K562 (cell line): ENCODE measurements around the gene PEX7. TPM values are rescaled to one million over a fixed set of nuclear protein-coding genes. Genes with fewer than 3 reads are reported as not detected.
A peak's percentile ranks its signal among the peaks of the same experiment; 100 is the strongest.

Experiments used
- ATAC-seq: fragments of 200-7000 bp; cut with Tn5 transposase; 3 replicates; pipeline ENCODE4 v1.9.1; 2020; ENCODE audit warnings: moderate library complexity
- BruUV-seq: library from RNA; stranded (reverse); fragments of 400-500 nt; replicated peaks from 2 replicates; lab custom pipeline; 2021; lab: Mats Ljungman, UMichigan
- CTCF ChIA-PET: fragments of 300-600 bp; formaldehyde crosslinking; extraction: SDS; loops from one replicate; lab custom pipeline; 2021; ENCODE audit warnings: low intra/inter-chr PET ratio; lab: Yijun Ruan, JAX
- POLR2A ChIA-PET: fragments of 300-600, 350-650 bp; sonication (Branson Sonifier 250); formaldehyde crosslinking; extraction: SDS; loops from one replicate; lab custom pipeline; 2021; ENCODE audit warnings: antibody characterized with exemption, inconsistent platforms; lab: Yijun Ruan, JAX
- DNase-seq, 4 experiments: peaks; one replicate each; pipeline versions ENCODE4 v3.0.0 to v3.0.0-alpha.2; 2011 to 2018; ENCODE audit warnings: low spot score in 3 of 4, mixed read lengths in 3 of 4; ENCODE audit errors: extremely low read depth in 1 of 4
- FAIRE-seq: peaks from 2 replicates; lab custom pipeline; 2011; peaks lifted over from hg19 to GRCh38; lab: Jason Lieb, UNC
- H2AFZ ChIP-seq: 2 replicates; pipeline ENCODE4 v1.6.0; 2011; ENCODE audit warnings: low read depth, low read length, control low read depth, inconsistent platforms
- H3K27ac ChIP-seq: fragments of 200-600 bp; 3 replicates; pipeline ENCODE4 v1.8.0; 2011; ENCODE audit warnings: low read depth, mild to moderate bottlenecking, control low read depth, inconsistent platforms, low read length, moderate library complexity, mixed read lengths; ENCODE audit errors: extremely low read depth
- H3K27me3 ChIP-seq, 2 experiments: fragments of 300-600 bp in 1 of 2; 2 replicates in 1 of 2; 3 replicates in 1 of 2; pipeline versions ENCODE4 v1.6.0 to v1.8.0; 2011; ENCODE audit warnings: inconsistent platforms in 2 of 2, low read length in 2 of 2, mild to moderate bottlenecking in 1 of 2, mixed read lengths in 1 of 2, moderate library complexity in 1 of 2; ENCODE audit not compliant: control insufficient read depth in 2 of 2, insufficient read depth in 2 of 2
- H3K36me3 ChIP-seq: fragments of 300-600 bp; 3 replicates; pipeline ENCODE4 v1.8.0; 2011; ENCODE audit warnings: mild to moderate bottlenecking, low read length, inconsistent platforms; ENCODE audit not compliant: control insufficient read depth, insufficient read depth
- H3K4me1 ChIP-seq, 2 experiments: fragments of 200-600 bp in 1 of 2; replicated peaks in 1 of 2; 2 replicates in 1 of 2; 3 replicates in 1 of 2; pipeline versions ENCODE4 v1.5.1 to v1.8.0; 2011; ENCODE audit warnings: inconsistent platforms in 2 of 2, low read length in 2 of 2, mild to moderate bottlenecking in 1 of 2, mixed read lengths in 1 of 2, moderate library complexity in 1 of 2; ENCODE audit not compliant: control insufficient read depth in 2 of 2, insufficient read depth in 2 of 2
- H3K4me2 ChIP-seq: 2 replicates; pipeline ENCODE4 v1.6.1; 2011; ENCODE audit warnings: low read length, control low read depth, inconsistent platforms, mixed read lengths; ENCODE audit not compliant: insufficient read depth
- H3K4me3 ChIP-seq: fragments of 200-600 bp; sonication (generic), shearing (Covaris generic); 2 replicates; pipeline ENCODE4 v1.5.1; 2016; ENCODE audit warnings: control low read depth, inconsistent platforms
- H3K79me2 ChIP-seq: fragments of 200-600 bp; 3 replicates; pipeline ENCODE4 v1.8.0; 2011; ENCODE audit warnings: low read length, inconsistent platforms; ENCODE audit not compliant: control insufficient read depth, insufficient read depth
- H3K9ac ChIP-seq, 2 experiments: 2 replicates each; pipeline versions ENCODE4 v1.6.0 to v1.6.1; 2011; ENCODE audit warnings: low read depth in 2 of 2, low read length in 2 of 2, control low read depth in 1 of 2, inconsistent platforms in 1 of 2, mild to moderate bottlenecking in 1 of 2, mixed read lengths in 1 of 2; ENCODE audit not compliant: insufficient read depth in 1 of 2
- H3K9me1 ChIP-seq: one replicate; pipeline ENCODE4 v1.6.0; 2011; ENCODE audit warnings: inconsistent platforms, mild to moderate bottlenecking, low read length, moderate library complexity; ENCODE audit not compliant: control insufficient read depth, insufficient read depth
- H3K9me3 ChIP-seq: replicated peaks from 2 replicates; pipeline ENCODE4 v1.5.1; 2011; ENCODE audit warnings: low read depth, low read length, inconsistent platforms; ENCODE audit not compliant: control insufficient read depth, insufficient read depth
- H4K20me1 ChIP-seq: replicated peaks from 2 replicates; pipeline ENCODE4 v1.6.1; 2011; ENCODE audit warnings: low read length, inconsistent platforms, mixed read lengths; ENCODE audit not compliant: control insufficient read depth, insufficient read depth
- HEY1 ChIP-seq: fragments of 250-450 bp; sonication (Bioruptor Pico); IDR thresholded peaks from 2 replicates; pipeline ENCODE4 v1.5.0; 2020; ENCODE audit warnings: mild to moderate bottlenecking, moderate library complexity, borderline replicate concordance
- HMG20B ChIP-seq: fragments of 250-450 bp; sonication (Bioruptor Pico); IDR thresholded peaks from 2 replicates; pipeline ENCODE4 v1.5.0; 2021; ENCODE audit warnings: mild to moderate bottlenecking
- KAT2B ChIP-seq: IDR thresholded peaks from one replicate; pipeline ENCODE4 v1.6.1; 2012; ENCODE audit warnings: low read depth, mild to moderate bottlenecking, control low read depth, inconsistent platforms, low read length, moderate library complexity
- NFE2L1 ChIP-seq: fragments of 450-650 bp; IDR thresholded peaks from 2 replicates; pipeline ENCODE4 v1.6.1; 2016; ENCODE audit warnings: missing genetic modification characterization, low read depth, mild to moderate bottlenecking, missing compliant biosample characterization, moderate library complexity, borderline replicate concordance
- NR2C2 ChIP-seq, 2 experiments: fragments of 200-800 bp in 1 of 2; sonication (Bioruptor generic) in 1 of 2; sonication (generic) in 1 of 2; formaldehyde crosslinking in 1 of 2; IDR thresholded peaks; 2 replicates each; pipeline versions ENCODE4 v1.6.1 to v1.8.0; 2016 to 2022; ENCODE audit warnings: mild to moderate bottlenecking in 1 of 2, missing compliant biosample characterization in 1 of 2, missing genetic modification characterization in 1 of 2, missing genetic modification reagents in 1 of 2
- POLR2AphosphoS5 ChIP-seq: IDR thresholded peaks from 2 replicates; pipeline ENCODE4 v1.6.1; 2011; ENCODE audit warnings: mild to moderate bottlenecking, low read depth, low read length, moderate library complexity; ENCODE audit not compliant: control insufficient read depth, insufficient read depth
- WGBS: fragments of 100-300 bp; shearing (Covaris generic); methylation state at CpG from one replicate; pipeline ENCODE4 v1.1.6; 2016; ENCODE audit warnings: low coverage, mixed read lengths; ENCODE audit not compliant: insufficient coverage; ENCODE audit errors: missing lambda C conversion rate; 5-methylcytosine and 5-hydroxymethylcytosine counted together
- in situ Hi-C: fragments of 300-500 bp; cut with MboI; formaldehyde crosslinking; loops from 4 replicates; pipeline ENCODE4 v1.15.0; 2018; ENCODE audit warnings: inconsistent platforms, mixed read lengths
- intact Hi-C: fragments of 100-400 bp; cut with micrococcal nuclease; formaldehyde crosslinking; loops from 2 replicates; pipeline ENCODE4 v1.14.2; 2022
- polyA plus RNA-seq, 8 experiments: library from polyadenylated mRNA; depleted of rRNA in 4 of 8; stranded (reverse) in 5 of 8; unstranded in 3 of 8; fragments of >200 nt; fragmentation: Nextera tagmentation in 2 of 8; fragmentation: Illumina TruSeq in 1 of 8; extraction: Ambion mirVana in 2 of 8; extraction: Trizol in 1 of 8; gene quantifications; 2 replicates each; pipeline versions ENCODE4 v1.2.1 to v1.2.3, GENCODE V29; 2011 to 2014; ENCODE audit warnings: inconsistent platforms in 1 of 8, missing spikeins in 1 of 8
- total RNA-seq, 7 experiments: library from RNA; depleted of rRNA in 6 of 7; stranded (reverse); fragments of >200 nt in 6 of 7; fragmentation: Illumina TruSeq in 2 of 7; extraction: Trizol in 2 of 7; gene quantifications; 2 replicates each; pipeline versions ENCODE4 v1.2.1 to v1.2.3, GENCODE V29; 2011 to 2021; ENCODE audit warnings: low replicate concordance in 1 of 7
- TF ChIP-seq, protein P1 (sequence below): fragments of 150-350 bp; conservative IDR thresholded peaks from 2 replicates; pipeline ENCODE4 v1.6.1; 2014; ENCODE audit warnings: low read length
- TF ChIP-seq, protein P2 (sequence below): fragments of 250-450 bp; sonication (Bioruptor Pico); IDR thresholded peaks from 2 replicates; pipeline ENCODE4 v1.8.0; 2022; ENCODE audit warnings: inconsistent platforms

PEX7 gene
- total and polyA plus RNA-seq, 9 of the 15 experiments (the other 6 are each of a cell fraction or from before 2014, with no cell fraction given): 1.6 to 12.9 (median 9.1) TPM

DNA sequence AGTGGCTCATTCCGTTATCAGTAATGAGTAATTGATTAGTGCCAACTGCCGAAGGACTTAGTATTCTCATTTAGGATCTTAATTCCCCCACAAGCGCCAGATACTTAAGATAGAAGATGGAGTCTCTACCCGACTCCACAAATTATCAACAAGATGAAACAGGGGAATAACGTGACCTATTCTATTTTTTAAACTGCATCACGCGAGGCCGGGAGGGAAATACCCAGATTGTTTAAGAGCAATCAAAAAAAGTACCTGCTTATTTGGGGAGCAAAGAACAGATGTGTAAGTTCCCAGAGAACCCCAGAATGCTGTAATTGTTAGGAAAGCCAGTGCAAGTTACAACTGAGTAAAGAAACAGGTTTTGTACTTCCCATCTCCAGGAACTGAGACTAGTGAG, 29.0 kb upstream of the PEX7 start:
- Histone ChIP-seq H3K4me2 (peak overlapping the region; percentile 89), H2AFZ (peak overlapping the region; percentile 96), H3K9ac (peak overlapping the region; percentile 83 to 92), H3K79me2 (peaks cover 38% of the 10 kb centered on the region), H3K9me1 (no peaks in the 10 kb centered on the region), H4K20me1 (no peaks in the 10 kb centered on the region), H3K27me3 (no peaks in the 10 kb centered on the region), H3K9me3 (no peaks in the 10 kb centered on the region), H3K4me1 (peaks cover 9 to 21% of the 10 kb centered on the region in 2 experiments; a peak in 4 of 5 replicates), H3K4me3 (peak overlapping the region; percentile 63), H3K36me3 (0 out of 3 replicates have a peak, but pooled peaks cover 3% of the 10 kb centered on the region), H3K27ac (no peak overlapping the region; the same call in 1 of the 3 replicates)
- no TSS peak for BruUV-seq
- 0 out of 2 replicates have a peak, but pooled peaks have one; percentile 28 for TF ChIP-seq HMG20B
- no peak for TF ChIP-seq NFE2L1
- no peak for TF ChIP-seq NR2C2 (CRISPR knock-in tag; IDR thresholded peaks at IDR 0.05)
- no peak for TF ChIP-seq NR2C2 (tag; IDR thresholded peaks at IDR 0.05)
- no peak for TF ChIP-seq HEY1 (CRISPR knock-in tag)
- TF ChIP-seq, protein P1, sequence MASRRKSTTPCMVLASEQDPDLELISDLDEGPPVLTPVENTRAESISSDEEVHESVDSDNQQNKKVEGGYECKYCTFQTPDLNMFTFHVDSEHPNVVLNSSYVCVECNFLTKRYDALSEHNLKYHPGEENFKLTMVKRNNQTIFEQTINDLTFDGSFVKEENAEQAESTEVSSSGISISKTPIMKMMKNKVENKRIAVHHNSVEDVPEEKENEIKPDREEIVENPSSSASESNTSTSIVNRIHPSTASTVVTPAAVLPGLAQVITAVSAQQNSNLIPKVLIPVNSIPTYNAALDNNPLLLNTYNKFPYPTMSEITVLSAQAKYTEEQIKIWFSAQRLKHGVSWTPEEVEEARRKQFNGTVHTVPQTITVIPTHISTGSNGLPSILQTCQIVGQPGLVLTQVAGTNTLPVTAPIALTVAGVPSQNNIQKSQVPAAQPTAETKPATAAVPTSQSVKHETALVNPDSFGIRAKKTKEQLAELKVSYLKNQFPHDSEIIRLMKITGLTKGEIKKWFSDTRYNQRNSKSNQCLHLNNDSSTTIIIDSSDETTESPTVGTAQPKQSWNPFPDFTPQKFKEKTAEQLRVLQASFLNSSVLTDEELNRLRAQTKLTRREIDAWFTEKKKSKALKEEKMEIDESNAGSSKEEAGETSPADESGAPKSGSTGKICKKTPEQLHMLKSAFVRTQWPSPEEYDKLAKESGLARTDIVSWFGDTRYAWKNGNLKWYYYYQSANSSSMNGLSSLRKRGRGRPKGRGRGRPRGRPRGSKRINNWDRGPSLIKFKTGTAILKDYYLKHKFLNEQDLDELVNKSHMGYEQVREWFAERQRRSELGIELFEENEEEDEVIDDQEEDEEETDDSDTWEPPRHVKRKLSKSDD: no peak
- TF ChIP-seq, protein P2, sequence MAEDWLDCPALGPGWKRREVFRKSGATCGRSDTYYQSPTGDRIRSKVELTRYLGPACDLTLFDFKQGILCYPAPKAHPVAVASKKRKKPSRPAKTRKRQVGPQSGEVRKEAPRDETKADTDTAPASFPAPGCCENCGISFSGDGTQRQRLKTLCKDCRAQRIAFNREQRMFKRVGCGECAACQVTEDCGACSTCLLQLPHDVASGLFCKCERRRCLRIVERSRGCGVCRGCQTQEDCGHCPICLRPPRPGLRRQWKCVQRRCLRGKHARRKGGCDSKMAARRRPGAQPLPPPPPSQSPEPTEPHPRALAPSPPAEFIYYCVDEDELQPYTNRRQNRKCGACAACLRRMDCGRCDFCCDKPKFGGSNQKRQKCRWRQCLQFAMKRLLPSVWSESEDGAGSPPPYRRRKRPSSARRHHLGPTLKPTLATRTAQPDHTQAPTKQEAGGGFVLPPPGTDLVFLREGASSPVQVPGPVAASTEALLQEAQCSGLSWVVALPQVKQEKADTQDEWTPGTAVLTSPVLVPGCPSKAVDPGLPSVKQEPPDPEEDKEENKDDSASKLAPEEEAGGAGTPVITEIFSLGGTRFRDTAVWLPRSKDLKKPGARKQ (CRISPR knock-in tag): peak; percentile 53; the same call in 1 of the 2 replicates
- TF ChIP-seq KAT2B: no peak
- no peak for TF ChIP-seq POLR2AphosphoS5
- CTCF ChIA-PET: interaction anchor here (0.6 to 5.5 kb wide), 7 partner anchors 146 to 453 kb away, joined by 3 to 89 read pairs (median 10); partner anchors contain the start of gene MAP7
- DNase-seq: no peak
- no peak for FAIRE-seq
- in situ Hi-C loops (loop anchor here (5.0 kb wide), 1 partner anchor 151 kb away; no protein-coding TSS in a partner anchor), intact Hi-C loops (loop anchor here (1.0 to 5.0 kb wide), 3 partner anchors 185 to 496 kb away; no protein-coding TSS in a partner anchor)
- POLR2A ChIA-PET: no interaction called here
- 31% methylated on average over 8 of the region's 8 CpGs for WGBS
- no peak for ATAC-seq
